OCI-LY7 (cell line): ENCODE results near the gene CD58.

ENCODE experiments used
- EZH2phosphoT487 ChIP-seq: fragments of 200-600 bp; sonication (generic); IDR thresholded peaks from 2 replicates; pipeline ENCODE4 v1.6.1; 2018; ENCODE audit warnings: low read depth, borderline replicate concordance, mild to moderate bottlenecking, mixed run types, antibody characterized with exemption, low read length, moderate library complexity, mixed read lengths
- TF ChIP-seq, protein P1 (sequence below): fragments of 200-600 bp; sonication (generic); conservative IDR thresholded peaks from 2 replicates; pipeline ENCODE4 v1.5.1; 2014; ENCODE audit warnings: mild to moderate bottlenecking, antibody characterized with exemption, low read length, moderate library complexity, mixed read lengths

DNA sequence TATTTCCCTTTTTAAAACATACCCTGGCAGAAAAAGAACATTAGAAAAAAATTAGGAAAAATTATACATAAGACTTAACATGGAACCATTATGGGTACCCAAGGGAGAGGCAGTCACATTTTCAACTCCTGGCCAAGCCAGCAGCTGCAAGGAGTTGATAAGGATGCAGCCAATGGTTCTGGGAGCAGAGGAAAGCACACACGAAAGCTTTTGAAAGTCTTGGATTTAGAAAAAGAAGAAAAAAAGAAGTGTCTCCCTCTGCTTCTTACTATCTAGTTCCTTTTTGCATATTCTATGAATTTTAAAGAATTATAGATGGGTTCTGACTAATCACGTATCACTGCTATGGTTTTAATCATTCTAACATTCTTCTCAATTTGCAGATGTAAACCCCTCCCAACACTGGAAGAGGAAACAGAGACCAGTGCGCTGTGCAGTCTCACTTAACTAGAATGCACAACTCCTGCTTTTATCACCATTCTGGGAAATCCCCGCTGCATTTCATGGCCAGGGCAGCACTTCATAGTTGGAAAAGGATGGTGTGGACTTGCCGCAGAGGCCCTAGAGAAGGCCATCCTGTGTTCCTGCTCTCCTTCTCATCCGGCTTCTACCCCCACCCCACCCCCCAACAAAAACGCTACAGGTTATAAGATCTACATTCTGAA is 2.7 kb upstream of the CD58 start:
- TF ChIP-seq, protein P1, sequence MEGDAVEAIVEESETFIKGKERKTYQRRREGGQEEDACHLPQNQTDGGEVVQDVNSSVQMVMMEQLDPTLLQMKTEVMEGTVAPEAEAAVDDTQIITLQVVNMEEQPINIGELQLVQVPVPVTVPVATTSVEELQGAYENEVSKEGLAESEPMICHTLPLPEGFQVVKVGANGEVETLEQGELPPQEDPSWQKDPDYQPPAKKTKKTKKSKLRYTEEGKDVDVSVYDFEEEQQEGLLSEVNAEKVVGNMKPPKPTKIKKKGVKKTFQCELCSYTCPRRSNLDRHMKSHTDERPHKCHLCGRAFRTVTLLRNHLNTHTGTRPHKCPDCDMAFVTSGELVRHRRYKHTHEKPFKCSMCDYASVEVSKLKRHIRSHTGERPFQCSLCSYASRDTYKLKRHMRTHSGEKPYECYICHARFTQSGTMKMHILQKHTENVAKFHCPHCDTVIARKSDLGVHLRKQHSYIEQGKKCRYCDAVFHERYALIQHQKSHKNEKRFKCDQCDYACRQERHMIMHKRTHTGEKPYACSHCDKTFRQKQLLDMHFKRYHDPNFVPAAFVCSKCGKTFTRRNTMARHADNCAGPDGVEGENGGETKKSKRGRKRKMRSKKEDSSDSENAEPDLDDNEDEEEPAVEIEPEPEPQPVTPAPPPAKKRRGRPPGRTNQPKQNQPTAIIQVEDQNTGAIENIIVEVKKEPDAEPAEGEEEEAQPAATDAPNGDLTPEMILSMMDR: no peak
- no peak for TF ChIP-seq EZH2phosphoT487
